8988T (cell line): ENCODE results near the gene MAMDC2.

Experiments
- DNase-seq: peaks from one replicate; pipeline ENCODE4 v3.0.0; 2011

The MAMDC2 gene

GRCh38 chr9:70111042-70111602 is 67.5 kb downstream of the MAMDC2 start:
- DNase-seq: no peak

DNA sequence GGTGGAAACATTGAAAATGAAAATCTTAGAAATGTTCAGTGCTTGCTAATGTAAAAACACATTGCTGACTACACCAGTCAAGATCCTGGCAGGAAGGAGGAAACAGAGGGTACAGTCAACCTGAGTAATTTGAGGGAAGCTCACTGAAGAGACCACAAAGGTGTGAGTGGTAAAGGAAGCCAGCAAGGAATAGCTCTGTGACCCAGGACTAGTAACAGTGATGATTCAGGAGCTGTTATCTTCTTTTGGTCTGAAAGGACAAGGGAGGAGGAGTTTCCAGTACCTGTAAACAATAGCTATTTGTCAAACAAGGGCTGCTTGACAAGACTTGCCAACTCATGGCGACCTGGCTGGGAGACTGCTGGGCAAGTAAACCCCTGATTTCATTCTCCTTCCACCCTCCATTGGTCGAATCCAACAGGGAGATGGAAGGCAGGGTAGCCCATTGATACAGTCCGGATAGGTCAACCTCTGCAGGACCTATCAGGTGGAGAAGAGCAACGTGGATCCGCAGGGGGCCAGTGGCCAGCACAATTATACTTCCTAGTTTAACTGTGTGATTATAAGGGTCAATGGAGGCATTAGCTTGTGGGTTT is 68.1 kb downstream of the MAMDC2 start:
- no peak for DNase-seq

DNA sequence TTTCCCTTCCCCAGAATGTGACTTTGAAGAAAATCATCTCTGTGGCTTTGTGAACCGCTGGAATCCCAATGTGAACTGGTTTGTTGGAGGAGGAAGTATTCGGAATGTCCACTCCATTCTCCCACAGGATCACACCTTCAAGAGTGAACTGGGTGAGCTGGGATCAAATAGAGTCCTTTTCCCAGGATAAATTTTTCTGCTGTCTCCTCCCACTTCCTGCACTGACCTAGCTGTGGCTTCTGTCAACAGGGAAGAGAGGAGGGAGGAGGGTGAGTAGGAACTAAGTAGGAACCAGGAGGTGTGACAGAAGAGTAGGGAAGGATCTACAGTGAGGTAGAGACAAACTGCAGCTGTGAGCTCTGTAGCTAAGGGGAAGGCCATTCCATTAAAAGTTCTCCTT is 69.3 kb downstream of the MAMDC2 start:
- DNase-seq: no peak

- no peak for DNase-seq
These were observed 69.9 kb downstream of the MAMDC2 start for GRCh38 chr9:70113403-70114022.

DNA sequence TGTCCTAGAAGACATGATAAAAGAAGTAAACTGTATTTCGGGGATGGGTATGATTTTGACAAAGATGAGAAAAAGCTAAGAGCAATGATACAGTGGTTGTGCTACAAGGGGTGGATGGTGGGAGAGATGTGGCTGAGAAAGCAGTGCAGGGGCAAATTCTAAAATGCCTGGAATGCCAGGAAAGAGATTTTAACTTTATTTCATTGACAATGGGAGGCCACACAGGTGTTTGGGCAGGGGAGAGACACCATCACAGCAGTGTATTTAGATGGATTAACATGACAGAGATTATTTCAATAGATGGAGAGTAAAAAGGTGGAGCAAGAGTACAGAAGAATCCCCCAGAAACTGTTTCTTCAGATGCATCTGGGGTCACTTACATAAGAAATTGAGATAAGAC is 71.2 kb downstream of the MAMDC2 start:
- no peak for DNase-seq

- DNase-seq: no peak
These were observed 74.2 kb downstream of the MAMDC2 start for GRCh38 chr9:70117835-70118319.

GRCh38 chr9:70119786-70120185 is 76.1 kb downstream of the MAMDC2 start:
- no peak for DNase-seq

GRCh38 chr9:70120834-70121510 is 77.3 kb downstream of the MAMDC2 start:
- DNase-seq: no peak

GRCh38 chr9:70121818-70122436 is 78.3 kb downstream of the MAMDC2 start:
- no peak for DNase-seq

DNA sequence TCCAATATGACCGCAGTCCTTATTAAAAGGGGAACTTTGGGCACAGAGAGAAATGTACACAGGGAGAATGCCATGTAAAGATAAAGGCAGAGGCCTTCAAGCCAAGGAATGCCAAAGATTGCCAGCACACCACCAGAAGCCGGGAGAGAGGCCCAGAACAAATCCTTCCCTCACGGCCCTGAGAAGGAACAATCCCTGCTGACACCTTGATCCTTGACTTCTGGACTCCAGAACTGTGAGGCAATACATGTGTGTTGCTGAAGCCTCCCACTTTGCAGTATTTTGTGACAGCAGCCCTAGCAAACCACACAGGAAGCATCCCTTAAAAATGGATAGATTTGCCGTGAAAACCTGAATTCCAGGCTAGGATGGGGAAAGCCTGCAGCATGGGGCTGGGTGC is 80.0 kb downstream of the MAMDC2 start:
- no peak for DNase-seq

- DNase-seq: no peak
These were observed 82.1 kb downstream of the MAMDC2 start for GRCh38 chr9:70125621-70126263.

DNA sequence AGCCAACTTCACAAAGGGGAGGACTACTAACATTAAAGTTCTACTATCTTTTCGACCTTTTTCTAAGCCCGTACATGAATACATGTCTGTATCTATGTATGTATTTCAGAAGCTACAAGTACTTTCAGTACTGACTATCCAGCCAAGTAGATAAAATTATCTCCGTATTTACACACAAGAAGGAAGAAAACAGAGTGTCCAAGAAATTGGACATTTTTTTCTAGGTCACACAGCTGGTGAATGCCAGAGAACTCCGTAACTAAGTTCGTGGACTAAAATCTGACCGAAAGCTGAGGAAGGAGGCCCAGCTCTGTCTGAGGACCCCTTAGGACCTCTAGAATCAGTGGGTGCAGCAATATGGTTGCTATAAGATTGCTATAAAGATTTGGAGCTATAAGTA is 83.4 kb downstream of the MAMDC2 start:
- no peak for DNase-seq

GRCh38 chr9:70127540-70128416 is 84.1 kb downstream of the MAMDC2 start:
- DNase-seq: no peak

- no peak for DNase-seq
These were observed 86.6 kb downstream of the MAMDC2 start for GRCh38 chr9:70130266-70130665.

DNA sequence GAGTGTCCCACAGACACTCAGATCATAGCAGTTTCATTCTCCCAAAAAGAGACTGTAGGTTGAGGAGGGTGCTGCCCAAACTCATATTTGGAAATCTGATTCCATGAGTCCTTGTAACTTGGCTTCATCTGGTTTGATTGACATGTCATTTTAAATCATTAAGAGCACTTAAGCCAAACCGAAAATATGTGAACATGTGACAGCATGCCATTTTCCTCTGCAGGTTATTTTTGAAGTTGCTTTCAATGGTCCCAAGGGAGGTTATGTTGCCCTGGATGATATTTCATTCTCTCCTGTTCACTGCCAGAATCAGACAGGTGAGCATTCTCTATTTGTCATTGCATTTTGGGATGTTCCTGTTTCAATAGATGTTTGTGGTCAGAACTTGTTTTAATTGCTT is 87.6 kb downstream of the MAMDC2 start:
- DNase-seq: no peak

DNA sequence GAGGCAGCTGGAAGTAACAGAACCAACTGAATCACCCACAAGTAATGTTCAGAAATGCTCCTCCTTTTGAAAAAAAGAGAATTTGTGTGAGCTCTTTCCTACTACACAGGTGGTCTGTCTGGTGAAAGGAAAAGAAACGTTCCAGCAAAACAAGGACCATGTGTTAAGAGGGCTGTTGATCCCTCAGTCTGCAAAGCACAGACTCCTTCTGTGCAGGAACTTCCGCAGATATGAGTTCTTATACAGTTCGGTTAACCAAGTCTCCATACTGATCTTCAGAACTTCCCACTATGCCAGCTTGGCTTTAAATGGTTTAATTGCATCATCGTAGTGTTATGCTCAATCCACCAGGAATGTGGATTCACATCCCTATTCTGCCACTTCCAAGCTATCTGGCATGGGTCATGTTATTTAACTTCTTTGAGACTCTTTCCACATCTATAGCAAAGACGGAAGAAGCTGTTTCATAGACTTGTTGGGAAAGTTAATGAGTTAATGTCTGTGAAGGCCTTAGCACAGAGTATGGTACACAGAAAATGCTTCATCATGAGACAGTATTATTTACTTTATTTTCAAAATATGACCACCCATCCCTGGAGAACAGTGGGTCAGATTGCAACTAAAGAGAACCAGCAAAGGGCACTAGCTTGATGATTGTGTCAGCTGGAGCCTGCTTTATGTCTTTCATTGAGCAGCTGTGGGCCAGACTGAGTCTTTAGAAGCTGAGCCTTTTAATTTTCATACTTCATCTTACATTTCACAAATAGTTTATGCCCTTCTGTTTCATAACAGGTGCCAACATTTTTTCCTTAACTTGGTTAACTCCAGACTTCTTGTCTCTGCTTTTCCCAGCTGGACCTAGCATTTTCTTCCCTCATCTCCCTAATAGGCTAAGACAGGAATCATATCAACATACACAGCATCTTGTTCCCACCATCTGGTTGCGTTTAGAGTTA is 89.9 kb downstream of the MAMDC2 start:
- DNase-seq: no peak

DNA sequence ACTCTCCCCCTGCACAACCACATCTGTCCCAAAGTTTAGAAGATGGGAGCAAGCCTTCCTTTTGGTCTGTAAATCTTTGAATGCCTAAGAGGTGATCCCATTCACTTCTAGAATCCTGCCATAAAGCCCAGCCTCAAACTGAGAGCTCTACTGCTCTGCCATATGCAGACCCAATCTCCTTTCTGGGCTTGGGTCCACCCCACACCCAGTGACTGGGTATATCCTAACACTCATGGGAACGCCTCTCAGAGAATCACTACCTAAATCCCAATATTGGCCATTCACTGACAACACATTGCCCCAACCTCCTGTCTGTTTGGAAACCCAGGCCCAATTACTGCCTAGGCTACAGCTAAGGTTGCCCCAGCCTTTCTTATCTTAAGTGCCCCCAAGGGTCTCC is 90.7 kb downstream of the MAMDC2 start:
- no peak for DNase-seq

DNA sequence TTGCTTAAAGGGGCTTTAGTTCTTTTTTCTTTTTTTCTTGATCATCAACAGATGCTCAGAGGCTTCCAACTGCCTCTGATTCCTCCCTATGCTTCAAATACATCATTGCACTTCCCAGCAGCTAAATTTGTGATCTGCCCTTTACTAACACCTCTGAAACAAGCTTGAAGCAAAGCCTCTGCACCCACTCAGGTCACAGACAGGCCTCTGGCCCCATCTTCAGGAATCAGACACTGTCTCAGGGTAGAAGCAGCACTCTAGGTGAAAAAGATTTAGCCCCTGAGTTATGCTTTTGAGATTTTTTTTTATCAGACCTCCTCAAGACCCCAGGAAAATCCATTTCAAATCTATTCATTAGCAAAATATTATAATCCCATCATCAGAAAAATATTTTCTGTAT is 91.5 kb downstream of the MAMDC2 start:
- no peak for DNase-seq

DNA sequence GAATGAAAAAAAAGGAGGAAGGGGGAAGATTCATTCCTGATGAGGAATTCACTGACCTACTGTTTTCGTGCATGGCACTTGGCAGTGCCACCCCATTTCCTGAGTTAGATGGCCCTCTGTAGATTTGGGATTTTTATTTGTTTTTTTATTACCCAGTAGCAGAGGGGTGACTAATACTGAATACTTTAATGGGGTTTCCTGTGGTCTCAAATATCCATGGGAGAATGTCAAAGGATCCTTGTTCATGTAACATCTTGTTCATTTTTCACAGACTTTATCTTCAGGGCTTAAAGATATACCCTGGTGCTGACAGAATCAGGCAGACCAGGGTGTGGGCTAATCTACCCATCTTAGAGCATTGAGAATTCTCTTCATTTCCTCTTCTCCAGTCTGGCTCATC is 93.0 kb downstream of the MAMDC2 start:
- DNase-seq: no peak

DNA sequence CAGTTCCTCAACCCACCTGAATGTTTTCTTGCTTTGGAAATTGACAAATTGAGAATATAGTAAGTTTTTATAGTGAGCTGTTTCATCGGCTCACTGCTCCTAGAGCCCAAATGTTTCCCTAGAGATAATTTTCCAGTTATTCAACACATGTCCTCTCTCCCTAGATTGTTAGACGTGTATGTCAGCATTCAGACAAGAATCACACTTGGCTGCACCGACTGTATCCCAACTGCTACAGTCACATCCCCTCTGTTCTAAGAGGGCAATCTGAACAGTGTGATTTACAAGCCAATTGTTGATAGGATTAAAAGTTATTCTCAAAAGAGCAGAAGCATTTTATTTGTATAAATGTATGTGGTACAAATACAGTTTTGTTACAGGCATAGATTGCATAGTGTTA is 93.9 kb downstream of the MAMDC2 start:
- no peak for DNase-seq

DNA sequence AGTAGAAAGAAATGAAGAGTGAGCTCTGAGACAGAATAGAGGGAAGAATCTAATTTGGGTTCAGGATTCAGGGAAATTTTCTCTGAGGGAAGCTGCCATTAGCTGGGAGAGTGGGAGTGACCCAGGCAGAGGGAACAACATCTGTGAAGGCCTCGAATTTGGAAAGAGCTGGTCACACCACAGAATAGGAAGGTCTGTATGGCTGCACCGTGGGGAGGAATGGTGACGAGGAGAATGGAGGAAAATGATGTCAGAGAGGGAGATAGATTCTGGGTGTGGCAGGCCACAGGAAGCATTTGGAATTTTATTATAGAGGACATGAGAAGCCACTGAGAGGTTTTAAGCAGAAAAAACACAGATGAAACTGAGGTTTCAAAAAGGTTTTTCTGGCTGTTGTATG is 98.5 kb downstream of the MAMDC2 start:
- no peak for DNase-seq
